ENCODE results near the gene ANKS1B.

The ANKS1B gene

DNA sequence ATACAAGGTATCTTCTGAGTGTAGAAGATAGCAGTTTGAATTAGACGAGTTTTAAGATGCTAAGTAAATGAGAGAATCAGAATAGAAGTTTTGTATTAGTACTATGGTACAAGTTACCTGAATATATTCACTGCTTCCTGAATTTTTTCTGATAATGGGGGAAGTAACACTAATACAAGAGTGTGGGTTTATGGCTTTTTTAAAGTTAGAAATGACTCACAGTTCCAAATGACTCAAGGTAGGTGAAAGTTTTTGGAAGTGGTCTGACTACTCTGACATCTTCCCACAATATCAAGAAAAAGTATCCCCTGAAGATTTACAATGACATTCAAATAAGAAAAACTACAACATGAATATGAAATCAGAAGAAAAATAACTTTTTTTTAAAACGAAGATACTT, 460.9 kb downstream of the ANKS1B start:
- Histone ChIP-seq H3K27ac (ENCODE audit: low read depth, low read length, poor library complexity, severe bottlenecking) (no peak overlapping the region), H3K4me2 (ENCODE audit: low read length) (no peak overlapping the region), H3K27me3 (ENCODE audit: insufficient read depth, low read length) (no peaks in the 10 kb centered on the region)

DNA sequence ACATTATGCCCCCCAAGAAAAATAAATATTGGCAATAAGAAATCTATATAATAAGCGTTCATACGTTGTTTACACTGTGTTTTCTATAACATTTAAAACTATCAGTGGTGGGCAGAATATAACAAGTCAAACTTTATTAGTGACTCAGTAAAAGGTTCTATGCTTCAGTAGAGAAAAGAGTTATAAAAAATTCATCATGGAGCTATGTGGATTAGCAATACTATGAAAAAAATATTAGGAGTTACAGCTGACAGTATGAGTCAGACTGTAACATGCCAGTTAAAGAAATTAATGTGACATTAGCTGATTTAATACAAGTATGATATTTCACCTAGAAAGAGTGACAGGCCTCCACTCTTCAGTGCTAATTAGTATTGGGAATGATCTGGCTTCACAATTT, 462.3 kb downstream of the ANKS1B start:
- Histone ChIP-seq H2AFZ (ENCODE audit: low read length) (no peak overlapping the region), H3K9me2 (ENCODE audit: low read depth, low read length) (no peaks in the 10 kb centered on the region), H4K20me1 (ENCODE audit: insufficient read depth, low read length) (no peaks in the 10 kb centered on the region), H3K27me3 (ENCODE audit: insufficient read depth, low read length) (no peaks in the 10 kb centered on the region), H3K9ac (ENCODE audit: low read length) (no peak overlapping the region), H3K9me3 (ENCODE audit: low read length) (no peaks in the 10 kb centered on the region), H3K36me3 (ENCODE audit: insufficient read depth, low read length) (no peaks in the 10 kb centered on the region), H3K4me1 (ENCODE audit: insufficient read depth, low read length, severe bottlenecking) (peaks cover 10% of the 10 kb centered on the region), H3K4me3 (ENCODE audit: low read depth, low read length, poor library complexity, severe bottlenecking) (no peak overlapping the region), H3K79me2 (ENCODE audit: insufficient read depth, low read length) (no peaks in the 10 kb centered on the region), H3K4me2 (ENCODE audit: low read length) (no peak overlapping the region), H3F3A (ENCODE audit: insufficient read depth, low read length) (no peaks in the 10 kb centered on the region), H3K27ac (ENCODE audit: low read depth, low read length, poor library complexity, severe bottlenecking) (no peak overlapping the region)
- no peak for TF ChIP-seq EZH2 (IDR thresholded peaks at IDR 0.05; ENCODE audit: borderline replicate concordance, low read length)
- TF ChIP-seq, protein P1, sequence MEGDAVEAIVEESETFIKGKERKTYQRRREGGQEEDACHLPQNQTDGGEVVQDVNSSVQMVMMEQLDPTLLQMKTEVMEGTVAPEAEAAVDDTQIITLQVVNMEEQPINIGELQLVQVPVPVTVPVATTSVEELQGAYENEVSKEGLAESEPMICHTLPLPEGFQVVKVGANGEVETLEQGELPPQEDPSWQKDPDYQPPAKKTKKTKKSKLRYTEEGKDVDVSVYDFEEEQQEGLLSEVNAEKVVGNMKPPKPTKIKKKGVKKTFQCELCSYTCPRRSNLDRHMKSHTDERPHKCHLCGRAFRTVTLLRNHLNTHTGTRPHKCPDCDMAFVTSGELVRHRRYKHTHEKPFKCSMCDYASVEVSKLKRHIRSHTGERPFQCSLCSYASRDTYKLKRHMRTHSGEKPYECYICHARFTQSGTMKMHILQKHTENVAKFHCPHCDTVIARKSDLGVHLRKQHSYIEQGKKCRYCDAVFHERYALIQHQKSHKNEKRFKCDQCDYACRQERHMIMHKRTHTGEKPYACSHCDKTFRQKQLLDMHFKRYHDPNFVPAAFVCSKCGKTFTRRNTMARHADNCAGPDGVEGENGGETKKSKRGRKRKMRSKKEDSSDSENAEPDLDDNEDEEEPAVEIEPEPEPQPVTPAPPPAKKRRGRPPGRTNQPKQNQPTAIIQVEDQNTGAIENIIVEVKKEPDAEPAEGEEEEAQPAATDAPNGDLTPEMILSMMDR (IDR thresholded peaks at IDR 0.05; ENCODE audit: low read length): no peak

More for the DNA sequence above, 460.9 kb downstream of the ANKS1B start:
- Histone ChIP-seq H3K9me2 (ENCODE audit: low read depth, low read length) (no peaks in the 10 kb centered on the region), H3K9ac (ENCODE audit: low read length) (no peak overlapping the region), H3K4me3 (ENCODE audit: low read depth, low read length, poor library complexity, severe bottlenecking) (no peak overlapping the region), H3K79me2 (ENCODE audit: insufficient read depth, low read length) (no peaks in the 10 kb centered on the region), H3K9me3 (ENCODE audit: low read length) (no peaks in the 10 kb centered on the region), H3K4me1 (ENCODE audit: insufficient read depth, low read length, severe bottlenecking) (peaks cover 10% of the 10 kb centered on the region), H3K36me3 (ENCODE audit: insufficient read depth, low read length) (no peaks in the 10 kb centered on the region), H4K20me1 (ENCODE audit: insufficient read depth, low read length) (no peaks in the 10 kb centered on the region), H3F3A (ENCODE audit: insufficient read depth, low read length) (no peaks in the 10 kb centered on the region), H2AFZ (ENCODE audit: low read length) (no peak overlapping the region)
- TF ChIP-seq EZH2 (IDR thresholded peaks at IDR 0.05; ENCODE audit: borderline replicate concordance, low read length): no peak
- TF ChIP-seq, protein P1 (IDR thresholded peaks at IDR 0.05; ENCODE audit: low read length): no peak

DNA sequence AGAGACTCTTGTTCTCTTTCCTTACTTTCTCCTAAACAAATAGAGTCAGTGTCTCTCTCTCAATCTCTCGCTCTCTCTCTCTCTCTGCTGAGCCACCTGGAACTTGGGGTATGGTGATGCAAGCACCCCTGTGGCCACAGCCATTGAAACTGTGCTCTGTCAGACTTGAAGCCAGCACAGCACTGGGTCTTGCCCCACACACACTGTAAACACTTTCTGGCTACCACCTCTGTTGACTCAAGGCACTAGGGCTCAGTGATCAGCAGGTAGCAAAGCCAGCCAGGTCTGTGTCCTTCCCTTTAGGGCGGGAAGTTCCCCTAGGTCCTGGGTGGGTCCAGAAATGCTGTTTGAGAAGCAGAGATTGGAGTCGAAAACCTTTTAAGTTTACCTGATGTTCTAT, 463.1 kb downstream of the ANKS1B start:
- Histone ChIP-seq H4K20me1 (ENCODE audit: insufficient read depth, low read length) (no peaks in the 10 kb centered on the region), H3K4me2 (ENCODE audit: low read length) (no peak overlapping the region), H3K4me1 (ENCODE audit: insufficient read depth, low read length, severe bottlenecking) (peaks cover 10% of the 10 kb centered on the region), H3K9ac (ENCODE audit: low read length) (no peak overlapping the region), H3K9me2 (ENCODE audit: low read depth, low read length) (no peaks in the 10 kb centered on the region), H3K27me3 (ENCODE audit: insufficient read depth, low read length) (no peaks in the 10 kb centered on the region), H3K36me3 (ENCODE audit: insufficient read depth, low read length) (no peaks in the 10 kb centered on the region), H2AFZ (ENCODE audit: low read length) (no peak overlapping the region), H3F3A (ENCODE audit: insufficient read depth, low read length) (no peaks in the 10 kb centered on the region), H3K27ac (ENCODE audit: low read depth, low read length, poor library complexity, severe bottlenecking) (no peak overlapping the region), H3K4me3 (ENCODE audit: low read depth, low read length, poor library complexity, severe bottlenecking) (no peak overlapping the region), H3K79me2 (ENCODE audit: insufficient read depth, low read length) (no peaks in the 10 kb centered on the region), H3K9me3 (ENCODE audit: low read length) (no peaks in the 10 kb centered on the region)
- TF ChIP-seq, protein P1 (IDR thresholded peaks at IDR 0.05; ENCODE audit: low read length): no peak
- TF ChIP-seq EZH2 (IDR thresholded peaks at IDR 0.05; ENCODE audit: borderline replicate concordance, low read length): no peak

Measured in OCI-LY1 (cell line).